NCI-H2196 treated with DMSO at 0.1 percent for 48 hours (cell line): Measurements from ENCODE around the gene GHRHR.

Experiments used
- DNase-seq: peaks from one replicate; lab custom pipeline; 2025; ENCODE audit not compliant: unreplicated experiment; lab: John Stamatoyannopoulos, UW

The GHRHR gene

DNA sequence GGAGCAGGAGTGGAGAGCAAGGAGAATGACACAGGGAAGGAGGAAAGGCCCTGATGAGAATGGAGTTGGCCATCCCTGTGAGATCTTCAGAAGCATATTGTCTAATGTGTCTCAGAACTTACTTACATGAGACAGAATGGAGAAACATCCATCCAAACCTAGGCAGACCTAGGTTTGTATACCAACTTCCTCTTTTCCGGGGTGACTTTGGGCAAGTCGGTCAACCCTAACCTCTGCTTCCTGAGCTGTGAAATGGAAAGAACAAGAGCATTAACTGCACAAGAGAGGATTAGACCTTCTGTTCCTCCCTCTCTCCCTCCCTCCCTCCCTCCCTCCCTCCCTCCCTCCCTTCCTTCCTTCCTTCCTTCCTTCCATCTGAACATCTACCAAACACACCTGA is 4.5 kb downstream of the GHRHR start:
- DNase-seq = no peak

DNA sequence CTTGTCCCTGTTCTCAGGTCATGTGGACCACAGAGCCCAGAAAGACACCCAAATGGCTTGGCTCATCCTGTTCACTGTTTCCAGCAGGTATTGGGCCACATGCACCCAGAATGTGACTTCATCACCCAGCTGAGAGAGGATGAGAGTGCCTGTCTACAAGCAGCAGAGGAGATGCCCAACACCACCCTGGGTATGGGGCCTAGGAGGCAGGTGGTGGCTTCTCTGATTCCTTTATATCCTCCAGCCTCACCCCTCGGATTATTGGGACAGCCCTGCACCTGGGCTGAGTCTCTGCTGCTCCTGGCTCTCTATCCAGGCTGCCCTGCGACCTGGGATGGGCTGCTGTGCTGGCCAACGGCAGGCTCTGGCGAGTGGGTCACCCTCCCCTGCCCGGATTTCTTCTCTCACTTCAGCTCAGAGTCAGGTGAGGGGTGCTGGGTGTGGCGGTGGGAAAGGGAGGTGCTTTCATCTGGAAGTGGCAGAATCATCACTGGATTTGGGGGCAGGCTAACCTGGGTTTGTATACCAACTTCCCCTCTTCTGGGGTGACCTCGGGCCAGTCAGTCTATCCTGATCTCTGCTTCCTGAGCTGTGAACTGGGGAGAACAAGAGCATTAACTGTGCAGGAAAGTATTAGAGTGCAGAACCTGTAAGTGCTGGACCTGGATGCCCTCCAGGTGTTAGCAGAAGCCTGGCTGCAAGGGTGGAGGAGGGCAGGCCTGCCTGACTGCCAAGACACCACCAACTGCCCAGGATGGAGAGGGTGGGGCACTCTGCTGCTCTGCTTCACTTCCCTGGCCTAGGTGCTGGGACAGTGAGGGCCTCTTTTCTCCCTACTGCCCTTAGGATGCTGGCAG is 5.2 kb downstream of the GHRHR start:
- no peak for DNase-seq

DNA sequence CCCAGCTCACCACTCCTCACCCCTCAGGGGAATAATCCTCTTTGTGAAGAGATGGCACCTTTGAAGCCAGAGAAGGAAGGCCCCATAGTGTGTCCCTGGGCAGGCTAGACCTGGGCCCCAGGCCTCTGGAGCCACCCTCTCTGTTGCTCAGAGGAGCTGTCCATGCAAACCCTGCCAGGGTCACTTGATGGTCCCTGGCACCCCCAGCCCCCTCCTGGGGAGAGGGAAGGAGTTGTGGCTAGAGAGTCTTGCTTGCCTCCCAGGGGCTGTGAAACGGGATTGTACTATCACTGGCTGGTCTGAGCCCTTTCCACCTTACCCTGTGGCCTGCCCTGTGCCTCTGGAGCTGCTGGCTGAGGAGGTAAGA is 5.8 kb downstream of the GHRHR start:
- no peak for DNase-seq

DNA sequence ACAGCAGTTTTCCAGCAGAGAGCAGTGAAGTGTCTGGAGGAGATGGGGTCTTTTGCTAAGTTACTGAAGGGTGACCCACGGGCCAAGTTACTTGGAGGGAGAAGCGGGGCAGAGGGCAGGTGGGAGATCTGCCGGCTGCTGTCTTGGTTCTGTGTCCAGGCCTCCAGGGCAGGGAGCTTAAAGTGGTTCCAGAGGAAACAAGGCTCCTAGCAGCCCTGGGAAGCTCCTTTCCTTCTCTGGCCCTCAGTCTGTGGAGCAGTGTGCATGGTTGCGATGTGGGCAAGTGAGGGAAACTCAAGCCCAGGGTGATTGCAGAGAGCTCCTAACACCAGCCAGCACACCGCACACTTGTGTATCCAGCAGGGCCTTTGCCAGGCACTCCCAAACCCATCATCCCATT is 6.3 kb downstream of the GHRHR start:
- DNase-seq = no peak

DNA sequence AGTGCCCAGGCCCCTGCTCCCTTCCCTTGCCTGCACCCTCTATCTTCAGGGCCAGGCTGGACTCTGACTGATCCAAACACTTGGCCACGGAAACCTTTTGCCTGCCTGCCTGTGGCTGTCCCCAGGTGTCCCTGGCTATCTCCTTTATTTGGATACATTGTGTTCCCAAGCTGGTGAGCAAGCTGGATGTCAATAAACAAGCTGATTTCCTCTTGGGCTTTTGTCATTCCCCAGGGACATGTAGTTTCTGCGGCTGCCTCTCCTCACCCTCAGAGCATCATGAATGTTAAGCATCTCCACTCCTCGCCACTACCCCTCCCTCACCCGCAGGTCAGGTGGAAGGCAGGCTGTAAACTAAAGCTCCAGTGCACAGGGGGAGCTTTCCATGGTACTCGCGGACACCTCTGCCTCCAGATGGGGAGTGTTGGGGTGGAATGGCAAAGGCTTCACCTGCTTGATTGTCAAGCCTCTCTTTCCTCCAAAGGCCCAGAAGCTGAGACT is 6.9 kb downstream of the GHRHR start:
- DNase-seq = no peak

DNA sequence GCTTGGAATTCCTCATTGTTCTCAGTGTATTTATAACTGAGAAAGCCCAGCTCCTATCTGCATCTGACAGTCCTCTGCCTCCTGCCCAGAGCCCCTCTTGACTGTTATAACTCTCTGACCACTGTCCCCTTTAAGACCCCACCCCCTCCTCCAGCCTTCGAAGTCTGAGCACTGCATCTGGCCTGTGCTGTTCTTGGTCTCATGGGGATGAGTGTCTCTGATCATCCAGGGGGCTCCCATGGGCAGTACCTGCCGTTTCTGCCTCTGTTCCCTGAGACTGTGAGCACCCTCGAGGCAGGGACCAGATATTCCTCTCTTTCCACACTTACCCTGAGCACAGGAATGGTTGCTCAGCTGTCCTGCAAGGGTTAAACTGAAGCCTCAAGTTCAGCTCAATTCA is 7.7 kb downstream of the GHRHR start:
- no peak for DNase-seq

DNA sequence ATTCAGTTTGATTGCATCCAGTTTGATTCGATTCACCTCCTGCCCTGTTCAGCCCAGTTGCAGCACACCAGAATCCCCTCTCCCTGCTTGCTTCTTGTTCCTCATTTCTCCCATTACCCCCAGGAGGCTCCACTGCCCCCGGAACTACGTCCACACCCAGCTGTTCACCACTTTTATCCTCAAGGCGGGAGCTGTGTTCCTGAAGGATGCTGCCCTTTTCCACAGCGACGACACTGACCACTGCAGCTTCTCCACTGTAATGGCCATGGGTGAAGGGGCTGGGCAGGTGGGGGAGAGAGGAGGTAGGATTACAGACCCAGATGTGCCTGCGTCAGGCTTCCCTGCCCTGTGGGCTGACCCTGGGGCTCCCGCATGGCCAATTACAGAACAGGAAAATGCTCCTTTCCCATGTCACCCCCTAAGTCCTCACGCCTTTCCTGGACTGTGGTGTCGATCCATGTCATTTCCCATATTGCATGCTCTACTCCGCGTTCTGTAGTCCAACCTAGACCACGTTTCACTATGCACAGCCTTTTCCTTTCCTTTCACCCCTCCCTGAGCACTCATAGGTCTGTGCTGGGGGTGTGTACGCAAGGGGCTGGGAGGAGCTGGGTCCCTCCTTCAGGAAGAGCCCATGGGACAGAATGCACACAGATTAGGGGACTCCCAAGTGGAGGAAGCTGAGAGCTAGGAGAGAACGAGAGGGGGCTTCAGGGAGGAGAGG is 8.2 kb downstream of the GHRHR start:
- DNase-seq = no peak

DNA sequence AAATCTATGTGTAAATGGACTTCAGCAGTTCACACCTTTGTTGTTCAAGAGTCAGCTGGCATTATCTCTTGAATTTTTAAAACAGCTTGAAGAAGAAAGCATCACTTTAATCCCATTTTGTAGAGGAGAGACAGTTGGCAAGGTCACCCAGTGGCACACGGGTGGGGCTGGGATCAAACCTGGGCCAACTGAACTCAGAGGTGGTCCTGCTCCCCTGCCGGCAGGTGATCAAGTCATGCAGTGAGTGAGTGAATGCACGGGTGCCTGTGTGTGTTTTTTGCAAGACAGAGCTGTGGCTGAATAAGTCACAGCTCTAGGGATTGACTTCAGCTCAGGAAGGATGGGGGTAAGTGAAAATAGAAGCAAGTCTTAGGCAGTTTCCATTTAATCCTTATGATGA is 9.5 kb downstream of the GHRHR start:
- no peak for DNase-seq

DNA sequence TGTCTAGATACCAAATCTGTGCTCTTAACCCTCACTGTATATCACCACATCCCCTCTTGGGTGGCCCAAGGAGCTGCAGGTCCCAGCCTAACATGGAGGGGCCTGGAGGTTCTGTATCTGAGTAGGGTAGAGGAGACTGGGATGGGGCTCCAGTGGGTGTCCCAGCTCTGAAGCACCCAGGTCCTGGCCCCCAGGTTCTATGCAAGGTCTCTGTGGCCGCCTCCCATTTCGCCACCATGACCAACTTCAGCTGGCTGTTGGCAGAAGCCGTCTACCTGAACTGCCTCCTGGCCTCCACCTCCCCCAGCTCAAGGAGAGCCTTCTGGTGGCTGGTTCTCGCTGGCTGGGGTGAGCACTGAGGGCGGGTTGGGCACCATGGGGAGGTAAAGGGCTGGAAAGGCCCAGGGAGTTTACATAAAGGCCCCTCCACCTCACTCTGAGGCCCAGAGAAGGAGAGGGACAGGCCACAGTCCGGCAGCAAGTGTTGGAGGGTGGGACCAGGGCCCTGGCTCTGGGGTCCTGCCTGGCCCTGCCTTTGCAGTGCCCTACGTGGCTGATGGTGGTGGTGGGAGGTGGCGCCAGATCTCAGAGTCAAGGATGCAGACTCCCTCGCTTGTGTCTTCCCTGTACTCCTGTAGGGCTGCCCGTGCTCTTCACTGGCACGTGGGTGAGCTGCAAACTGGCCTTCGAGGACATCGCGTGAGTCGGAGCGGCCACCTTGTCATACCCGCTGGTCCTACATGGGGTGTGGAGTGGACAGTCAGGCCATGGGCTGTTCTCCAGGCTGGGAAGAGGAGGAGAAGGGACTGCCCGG is 10.2 kb downstream of the GHRHR start:
- DNase-seq = no peak

DNA sequence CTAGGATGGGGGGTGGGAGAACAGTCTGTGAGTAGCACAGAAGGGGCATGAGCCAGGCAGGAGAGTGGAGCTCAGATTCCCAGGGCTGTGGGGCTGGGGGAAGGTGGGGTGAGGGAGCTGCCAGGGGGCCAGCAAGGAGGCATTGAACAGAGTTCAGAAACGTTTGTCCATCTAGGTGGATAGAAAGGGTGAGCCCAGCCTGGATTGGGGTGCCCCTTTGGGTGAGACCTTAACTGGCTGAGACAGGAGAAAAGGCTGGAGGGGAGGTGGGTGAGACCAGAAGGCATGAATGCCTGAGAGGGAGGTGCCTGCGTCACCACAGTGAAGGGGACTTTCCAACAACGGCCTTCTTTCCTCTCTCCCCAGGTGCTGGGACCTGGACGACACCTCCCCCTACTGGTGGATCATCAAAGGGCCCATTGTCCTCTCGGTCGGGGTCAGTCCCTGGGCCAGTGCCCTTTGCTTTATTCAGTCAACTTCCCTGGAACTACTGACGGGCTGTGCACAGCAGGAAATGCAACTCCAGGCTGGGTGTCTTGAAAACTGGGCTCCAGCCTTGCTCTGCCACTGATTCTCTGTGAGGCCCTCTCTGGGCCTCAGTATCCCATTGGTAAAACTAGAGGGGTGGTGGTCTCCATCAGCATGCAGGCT is 11.0 kb downstream of the GHRHR start:
- DNase-seq = no peak

DNA sequence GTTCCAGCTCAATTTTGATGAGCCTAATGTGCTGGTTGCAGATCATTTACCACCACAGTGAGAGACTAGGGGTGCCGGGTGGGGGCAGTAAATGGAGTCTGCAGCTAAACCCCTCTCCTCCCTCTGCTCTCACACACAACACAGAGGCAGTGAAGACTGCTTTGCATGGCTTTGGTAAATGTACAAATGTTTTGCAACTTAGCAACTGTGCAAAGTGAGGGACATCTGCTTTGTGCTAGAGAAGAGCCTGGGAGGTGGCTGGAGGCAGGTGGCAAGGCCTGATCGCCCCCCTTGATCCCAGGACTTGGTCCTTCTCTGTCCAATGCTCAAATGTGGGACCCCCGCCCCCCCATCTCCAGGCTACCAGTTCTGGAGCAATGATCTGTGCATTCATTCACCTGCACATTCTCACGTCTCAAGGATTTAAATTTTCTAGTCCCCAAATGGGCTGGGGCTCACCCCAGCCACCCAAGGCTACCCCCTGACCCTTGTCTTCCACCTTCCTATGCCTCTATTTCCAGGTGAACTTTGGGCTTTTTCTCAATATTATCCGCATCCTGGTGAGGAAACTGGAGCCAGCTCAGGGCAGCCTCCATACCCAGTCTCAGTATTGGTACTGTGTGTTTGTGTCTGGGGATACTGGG is 11.6 kb downstream of the GHRHR start:
- no peak for DNase-seq

DNA sequence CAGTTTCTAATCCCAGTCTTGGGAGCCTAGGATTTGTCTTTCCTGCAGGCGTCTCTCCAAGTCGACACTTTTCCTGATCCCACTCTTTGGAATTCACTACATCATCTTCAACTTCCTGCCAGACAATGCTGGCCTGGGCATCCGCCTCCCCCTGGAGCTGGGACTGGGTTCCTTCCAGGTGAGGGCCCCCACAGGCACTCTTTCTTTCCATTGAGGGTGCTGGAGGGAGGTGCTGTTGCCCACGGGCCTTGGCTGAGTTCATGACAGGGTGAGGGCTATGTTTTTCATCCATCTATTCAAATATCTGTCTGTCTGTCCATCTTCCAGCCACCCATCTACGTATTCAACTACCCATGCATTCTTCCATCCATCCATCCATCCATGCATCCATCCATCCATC is 12.6 kb downstream of the GHRHR start:
- DNase-seq = no peak

DNA sequence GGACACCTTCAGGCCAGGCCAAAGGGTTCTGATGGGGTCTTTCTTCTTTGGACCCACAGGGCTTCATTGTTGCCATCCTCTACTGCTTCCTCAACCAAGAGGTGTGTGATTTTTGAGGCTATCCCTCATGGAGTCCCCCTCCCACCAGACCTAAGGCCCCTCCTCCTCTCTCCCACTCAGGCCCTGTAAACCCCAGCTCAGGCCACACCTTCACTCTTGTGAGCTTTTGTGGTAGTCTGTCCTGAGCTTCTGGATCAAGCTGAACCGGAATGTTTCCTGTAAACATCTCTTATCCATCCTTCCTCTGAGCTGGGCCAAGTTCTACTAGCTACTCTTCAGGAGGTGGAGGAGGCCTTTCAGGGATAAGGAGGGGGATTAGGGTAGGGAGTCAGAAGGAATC is 13.5 kb downstream of the GHRHR start:
- no peak for DNase-seq

DNA sequence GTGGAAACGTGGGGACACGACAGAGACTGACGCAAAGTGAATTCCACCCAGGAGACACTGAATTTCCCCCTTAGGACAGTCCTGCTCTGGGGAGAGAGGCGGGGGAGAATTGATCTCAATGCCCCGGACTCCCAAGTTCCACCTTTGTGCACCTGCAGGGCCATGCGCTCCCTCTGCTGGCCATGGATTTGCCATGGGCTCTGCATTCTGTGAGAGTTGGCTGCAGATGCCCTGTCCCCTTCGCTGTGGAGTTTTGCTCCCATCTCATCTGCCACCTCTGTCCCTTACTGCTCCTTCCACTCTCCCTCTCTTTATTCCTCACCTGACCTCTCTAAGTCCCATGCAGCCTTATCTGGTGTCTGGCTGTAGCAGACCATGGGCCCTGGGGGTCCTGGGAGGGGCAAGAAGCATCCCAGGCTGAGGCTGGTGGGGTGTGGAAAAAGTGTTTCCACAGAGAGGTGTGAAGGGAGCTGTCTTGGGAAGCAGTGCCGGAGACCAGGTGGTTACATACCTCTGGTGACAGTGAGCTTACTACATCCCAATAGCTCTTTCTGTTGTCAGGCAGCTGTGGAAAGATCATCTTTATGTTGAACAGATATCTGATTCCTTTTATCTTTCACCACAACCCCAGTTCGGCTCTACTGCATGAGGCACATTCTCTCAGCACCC is 14.3 kb downstream of the GHRHR start:
- DNase-seq = no peak

DNA sequence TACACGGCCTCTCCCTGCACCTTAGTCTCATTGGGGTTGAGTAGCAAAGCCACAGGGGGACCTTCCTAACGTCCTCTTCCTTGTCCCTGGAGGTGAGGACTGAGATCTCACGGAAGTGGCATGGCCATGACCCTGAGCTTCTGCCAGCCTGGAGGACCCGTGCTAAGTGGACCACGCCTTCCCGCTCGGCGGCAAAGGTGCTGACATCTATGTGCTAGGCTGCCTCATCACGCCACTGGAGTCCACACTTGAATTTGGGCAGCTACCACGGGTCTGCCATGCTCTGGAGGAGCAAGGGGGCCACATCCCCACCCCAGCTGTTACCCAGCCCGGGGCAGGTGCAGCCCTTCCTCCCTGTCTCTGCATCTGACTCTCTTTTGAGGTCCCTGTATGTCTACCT is 15.3 kb downstream of the GHRHR start:
- DNase-seq = no peak

DNA sequence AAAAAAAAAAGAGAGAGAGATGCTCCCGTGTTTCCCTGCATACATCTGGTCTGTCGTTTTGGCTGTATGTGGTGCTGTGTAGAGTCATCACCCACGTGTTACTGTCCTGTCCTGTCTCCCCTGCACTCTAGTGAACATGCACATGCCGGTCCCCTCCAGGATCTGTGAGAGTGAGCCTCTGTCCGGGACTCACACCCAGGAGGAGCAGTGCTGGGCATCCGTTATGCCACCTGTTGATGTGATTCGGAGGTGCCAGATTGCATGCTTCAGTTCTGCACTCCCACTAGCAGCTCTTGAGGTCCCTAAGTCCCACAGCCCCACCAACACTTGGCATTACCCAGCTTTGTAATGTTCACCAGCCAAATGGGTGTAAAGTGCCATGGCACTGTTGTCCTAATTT is 16.4 kb downstream of the GHRHR start:
- no peak for DNase-seq

DNA sequence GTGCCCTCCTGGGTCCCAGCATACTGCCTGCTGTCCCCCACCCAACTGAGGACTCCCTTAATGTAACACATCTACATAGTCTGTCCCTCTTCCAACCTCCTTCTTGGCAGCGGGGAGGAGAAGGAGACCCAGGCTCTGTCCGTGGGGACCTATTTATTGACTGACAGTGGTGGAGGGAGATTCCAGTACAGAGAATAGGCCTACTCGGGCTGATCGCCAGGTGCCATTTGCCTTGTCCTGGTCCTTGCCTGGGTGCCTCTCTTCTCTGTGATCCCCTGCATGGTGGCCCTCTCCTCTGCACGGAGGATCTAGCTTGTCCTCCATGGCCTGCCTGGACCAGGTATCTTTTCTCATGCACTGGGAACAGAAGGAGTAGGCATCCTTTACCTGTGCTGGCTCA is 17.0 kb downstream of the GHRHR start:
- DNase-seq = no peak

DNA sequence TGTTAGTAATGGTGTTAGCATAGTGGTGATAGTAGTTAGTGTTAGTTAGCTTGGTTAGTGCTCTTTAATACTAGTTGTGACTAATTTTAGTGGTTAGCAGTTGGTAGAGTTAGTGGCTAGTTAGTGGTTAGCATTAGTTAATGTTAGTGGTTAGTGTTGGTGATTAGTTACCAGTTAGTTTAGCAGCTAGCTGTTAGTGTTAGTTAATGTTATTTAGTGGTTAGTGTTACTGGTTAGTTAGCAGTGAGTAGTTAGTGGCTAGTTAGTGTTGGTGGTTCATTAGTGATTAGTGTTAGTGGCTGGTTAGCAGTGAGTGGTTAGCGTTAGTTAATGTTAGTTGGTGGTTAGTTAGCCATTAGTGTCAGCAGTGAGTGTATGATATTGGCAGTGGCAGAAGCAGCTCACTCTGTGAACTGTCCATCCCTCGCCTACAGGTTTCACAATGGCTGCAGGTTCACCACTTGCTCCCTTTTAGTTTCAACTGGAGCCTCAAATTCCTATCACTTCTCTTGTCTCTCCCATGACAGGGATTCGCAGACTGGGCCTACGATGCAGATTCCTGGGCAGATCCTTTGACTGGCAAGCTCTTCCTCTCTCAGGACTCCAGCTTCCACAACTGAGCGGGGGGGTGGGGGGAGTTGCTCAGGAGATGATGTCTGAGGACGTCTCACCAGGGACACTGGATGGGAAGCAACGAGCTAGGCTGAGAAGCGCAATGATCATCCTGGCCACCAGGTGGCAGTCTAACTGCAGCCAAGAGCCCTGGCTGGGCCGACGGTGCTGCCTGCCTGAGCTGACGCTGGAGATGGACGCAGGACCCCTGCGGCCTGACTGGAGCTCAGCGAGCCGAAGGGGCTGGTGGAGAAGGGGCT is 19.5 kb downstream of the GHRHR start:
- peak; percentile 13 for DNase-seq

DNA sequence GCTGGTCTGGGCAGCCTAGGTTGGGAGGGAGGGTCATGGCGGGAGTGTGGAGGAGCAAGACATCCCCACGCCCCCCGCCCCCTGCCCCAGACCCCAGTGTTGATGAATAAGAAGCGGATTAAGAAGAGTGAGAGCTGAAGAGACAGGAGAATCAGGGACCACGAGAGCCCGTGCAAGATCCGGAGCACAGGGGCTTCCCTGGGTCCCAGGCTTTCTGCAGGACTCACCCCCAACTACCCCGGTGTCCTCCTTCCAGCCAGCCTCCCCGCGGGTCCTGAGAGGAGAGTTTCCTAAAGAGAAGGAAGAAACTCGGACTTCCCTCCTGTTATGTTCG is 20.1 kb downstream of the GHRHR start:
- DNase-seq = no peak
